ENCODE data around the gene AKT1.
"Not testable (repeated sequence)": the region's sequence is repeated elsewhere in the genome, so short reads cannot be mapped to it uniquely, and the experiment has no call there.

The AKT1 gene

DNA sequence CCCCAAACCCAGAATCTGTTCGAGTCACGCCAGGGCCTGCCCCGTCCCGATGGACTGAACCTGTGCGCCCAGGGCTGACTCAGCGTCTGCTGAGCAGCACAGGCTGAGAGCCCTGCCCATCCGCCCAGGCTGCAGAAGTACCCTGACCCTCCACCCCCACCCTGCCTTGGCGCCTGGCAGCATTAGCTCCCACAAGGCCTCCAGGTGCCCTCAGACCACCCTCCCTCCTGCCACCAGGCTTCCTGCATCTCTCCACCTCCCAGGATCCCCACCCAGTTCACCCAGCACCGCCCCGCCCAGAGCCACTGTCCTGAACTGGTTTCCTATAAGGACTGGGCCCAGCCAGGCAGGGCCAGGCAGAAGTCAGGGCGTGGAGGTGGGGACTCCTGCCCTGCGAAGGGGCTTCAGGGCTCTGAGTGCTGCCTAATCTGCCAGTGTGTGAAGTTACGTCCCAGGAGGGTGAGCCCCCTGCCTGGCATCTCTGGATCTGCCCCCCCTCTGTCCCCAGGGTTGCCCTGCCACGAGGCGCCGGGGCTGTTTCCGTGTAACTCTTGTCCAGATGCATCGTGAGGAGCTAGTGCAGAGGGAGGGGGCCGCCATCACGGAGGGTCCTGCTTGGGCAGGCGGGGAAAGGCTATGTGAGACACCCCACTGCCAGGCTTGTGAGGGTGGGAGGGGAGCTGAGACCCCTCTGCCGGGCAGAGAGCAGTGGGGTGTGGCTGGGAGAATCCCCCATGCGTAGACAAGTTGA is 62.4 kb downstream of the AKT1 start:
- no peak overlapping the region for H3K4me3 ChIP-seq (ENCODE audit: low read depth, low read length)
- TF ChIP-seq, protein P1, sequence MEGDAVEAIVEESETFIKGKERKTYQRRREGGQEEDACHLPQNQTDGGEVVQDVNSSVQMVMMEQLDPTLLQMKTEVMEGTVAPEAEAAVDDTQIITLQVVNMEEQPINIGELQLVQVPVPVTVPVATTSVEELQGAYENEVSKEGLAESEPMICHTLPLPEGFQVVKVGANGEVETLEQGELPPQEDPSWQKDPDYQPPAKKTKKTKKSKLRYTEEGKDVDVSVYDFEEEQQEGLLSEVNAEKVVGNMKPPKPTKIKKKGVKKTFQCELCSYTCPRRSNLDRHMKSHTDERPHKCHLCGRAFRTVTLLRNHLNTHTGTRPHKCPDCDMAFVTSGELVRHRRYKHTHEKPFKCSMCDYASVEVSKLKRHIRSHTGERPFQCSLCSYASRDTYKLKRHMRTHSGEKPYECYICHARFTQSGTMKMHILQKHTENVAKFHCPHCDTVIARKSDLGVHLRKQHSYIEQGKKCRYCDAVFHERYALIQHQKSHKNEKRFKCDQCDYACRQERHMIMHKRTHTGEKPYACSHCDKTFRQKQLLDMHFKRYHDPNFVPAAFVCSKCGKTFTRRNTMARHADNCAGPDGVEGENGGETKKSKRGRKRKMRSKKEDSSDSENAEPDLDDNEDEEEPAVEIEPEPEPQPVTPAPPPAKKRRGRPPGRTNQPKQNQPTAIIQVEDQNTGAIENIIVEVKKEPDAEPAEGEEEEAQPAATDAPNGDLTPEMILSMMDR (IDR thresholded peaks at IDR 0.05; ENCODE audit: insufficient read depth, low read length, missing control alignments), result no peak
- POLR2A ChIA-PET, result no interaction called here
- no peak for DNase-seq (ENCODE audit: low read depth, low spot score)
- CTCF ChIA-PET, result interaction anchor here (0.6 to 1.8 kb wide), 5 partner anchors 8 to 35 kb away, joined by 3 to 6 read pairs (median 4); partner anchors contain the start of gene SIVA1

DNA sequence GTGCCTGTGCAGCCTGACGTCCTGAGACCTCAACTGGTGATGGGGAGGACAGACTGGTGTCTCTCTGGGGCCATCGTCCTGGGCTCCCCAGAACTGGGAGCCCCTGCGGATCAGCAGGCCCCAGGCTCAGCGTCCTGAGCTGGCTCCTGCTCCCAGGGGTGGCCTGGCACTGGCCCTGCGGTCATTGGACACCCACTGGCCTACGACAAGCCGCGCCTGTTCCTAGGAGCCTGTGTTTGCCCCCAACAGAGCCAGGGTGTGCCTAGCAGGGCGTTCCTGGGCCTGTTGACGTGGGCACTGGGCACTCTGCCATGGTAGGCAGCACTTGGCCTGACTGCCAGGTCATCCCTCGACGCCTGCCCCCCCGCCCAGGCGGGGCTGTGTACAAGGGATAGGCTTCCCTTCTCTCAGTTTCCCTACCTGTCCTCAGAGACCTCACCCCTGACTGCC is 63.2 kb downstream of the AKT1 start:
- CTCF ChIA-PET, result interaction anchor here (1.6 to 1.8 kb wide), 2 partner anchors 9 to 11 kb away, joined by 4 to 6 read pairs; partner anchors contain the start of gene ADSS1
- H3K4me3 ChIP-seq (ENCODE audit: low read depth, low read length), result no peak overlapping the region
- POLR2A ChIA-PET, result no interaction called here
- DNase-seq (ENCODE audit: low read depth, low spot score), result no peak
- TF ChIP-seq, protein P1 (IDR thresholded peaks at IDR 0.05; ENCODE audit: insufficient read depth, low read length, missing control alignments), result no peak

DNA sequence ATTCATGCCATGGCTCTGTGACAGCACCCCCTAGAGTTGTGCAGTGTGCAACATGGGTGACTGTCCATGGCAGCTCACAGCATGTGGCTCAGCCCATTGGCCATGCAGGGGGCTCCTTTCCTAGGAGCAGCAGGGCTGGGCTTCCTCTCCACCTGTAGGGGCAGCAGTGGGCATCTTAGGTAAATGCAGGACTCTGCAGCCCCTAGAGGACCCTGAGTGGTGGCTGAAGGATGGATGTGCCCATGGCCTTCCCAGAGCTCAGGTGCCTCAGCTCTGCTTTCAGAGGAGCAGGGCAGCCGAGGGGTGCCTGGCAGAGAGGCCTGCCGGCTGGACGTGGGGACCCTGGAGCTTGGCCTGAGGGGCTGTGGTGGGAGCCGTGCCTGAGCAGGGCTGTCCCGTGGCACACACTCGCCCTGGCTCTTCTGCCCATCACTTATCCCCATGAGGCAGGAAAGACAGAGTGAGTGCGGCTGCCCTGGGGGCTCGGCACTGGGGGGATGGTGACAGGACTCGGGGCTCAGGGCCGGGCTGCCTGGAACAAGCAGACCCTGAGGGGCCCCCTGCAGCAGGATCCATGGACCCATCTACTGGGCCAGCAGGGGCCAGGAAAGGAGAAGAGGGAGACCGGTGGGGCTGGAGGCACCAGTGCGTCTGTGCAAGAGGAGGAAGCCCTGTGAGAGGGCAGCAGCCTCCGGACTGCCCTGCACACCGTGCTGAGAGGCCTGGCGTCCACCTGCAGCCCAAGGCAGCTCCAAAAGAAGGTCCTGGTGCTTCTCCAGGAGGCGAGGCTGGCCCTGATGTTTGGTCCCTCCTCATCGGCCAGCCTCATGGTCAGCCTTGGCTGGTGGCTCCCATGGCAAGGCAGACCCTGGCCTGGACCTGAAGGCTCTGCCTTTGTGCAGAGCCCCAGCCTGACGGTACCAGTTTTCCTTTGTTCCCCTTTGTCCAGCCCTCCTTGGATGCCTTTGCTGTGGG is 63.9 kb downstream of the AKT1 start:
- no peak overlapping the region for H3K4me3 ChIP-seq (ENCODE audit: low read depth, low read length)
- CTCF ChIA-PET, result interaction anchor here (1.6 to 1.8 kb wide), 2 partner anchors 8 to 10 kb away, joined by 4 to 6 read pairs; partner anchors contain the start of gene ADSS1
- POLR2A ChIA-PET, result no interaction called here
- no peak for DNase-seq (ENCODE audit: low read depth, low spot score)
- TF ChIP-seq, protein P1 (IDR thresholded peaks at IDR 0.05; ENCODE audit: insufficient read depth, low read length, missing control alignments), result peak; percentile 27

DNA sequence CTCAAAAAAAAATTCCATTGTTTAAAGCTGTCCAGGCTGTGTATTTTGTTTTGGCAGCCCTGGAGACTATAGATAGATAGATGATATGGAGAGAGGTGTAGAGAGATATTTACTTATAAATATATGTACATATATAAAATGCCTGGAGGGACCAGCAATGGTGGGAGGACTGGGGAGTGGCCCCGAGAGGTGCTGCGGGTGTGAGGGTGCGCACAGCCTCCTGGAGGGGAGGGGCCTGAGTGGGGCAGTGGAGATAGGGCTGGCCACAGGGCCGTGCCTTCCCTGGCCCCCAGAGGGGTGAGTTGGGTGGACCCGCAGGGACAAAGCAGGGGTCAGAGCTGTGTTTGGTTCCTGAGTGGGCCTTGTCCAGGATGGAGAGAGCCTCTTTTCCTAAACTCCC is 65.1 kb downstream of the AKT1 start:
- CTCF ChIA-PET, result interaction anchor here (0.5 kb wide), 1 partner anchor 61 kb away, joined by 3 read pairs; no protein-coding TSS in a partner anchor
- no peak overlapping the region for H3K4me3 ChIP-seq (ENCODE audit: low read depth, low read length)
- DNase-seq (ENCODE audit: low read depth, low spot score), result no peak
- POLR2A ChIA-PET, result no interaction called here
- TF ChIP-seq, protein P1 (IDR thresholded peaks at IDR 0.05; ENCODE audit: insufficient read depth, low read length, missing control alignments), result no peak

DNA sequence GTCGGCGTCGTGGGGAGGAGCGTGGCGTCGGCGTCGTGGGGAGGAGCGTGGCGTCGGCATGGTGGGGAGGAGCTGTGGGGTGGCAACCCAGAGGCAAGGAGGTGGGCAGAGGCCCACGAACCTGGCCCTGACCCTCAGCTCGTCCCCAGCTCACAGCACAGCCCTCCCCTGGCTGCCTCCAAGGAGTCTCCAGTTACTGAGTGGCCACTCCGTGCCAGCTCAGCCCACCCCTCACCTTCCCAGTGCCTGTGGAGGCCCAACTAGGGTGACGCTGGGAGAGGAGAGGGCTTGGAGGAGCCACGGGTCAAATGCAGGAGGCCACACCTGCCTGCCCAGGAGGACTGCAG is 65.7 kb downstream of the AKT1 start:
- ChIA-PET CTCF (no interaction called here), POLR2A (no interaction called here)
- TF ChIP-seq, protein P1 (IDR thresholded peaks at IDR 0.05; ENCODE audit: insufficient read depth, low read length, missing control alignments), result no peak
- DNase-seq (ENCODE audit: low read depth, low spot score), result no peak
- H3K4me3 ChIP-seq (ENCODE audit: low read depth, low read length), result no peak overlapping the region

DNA sequence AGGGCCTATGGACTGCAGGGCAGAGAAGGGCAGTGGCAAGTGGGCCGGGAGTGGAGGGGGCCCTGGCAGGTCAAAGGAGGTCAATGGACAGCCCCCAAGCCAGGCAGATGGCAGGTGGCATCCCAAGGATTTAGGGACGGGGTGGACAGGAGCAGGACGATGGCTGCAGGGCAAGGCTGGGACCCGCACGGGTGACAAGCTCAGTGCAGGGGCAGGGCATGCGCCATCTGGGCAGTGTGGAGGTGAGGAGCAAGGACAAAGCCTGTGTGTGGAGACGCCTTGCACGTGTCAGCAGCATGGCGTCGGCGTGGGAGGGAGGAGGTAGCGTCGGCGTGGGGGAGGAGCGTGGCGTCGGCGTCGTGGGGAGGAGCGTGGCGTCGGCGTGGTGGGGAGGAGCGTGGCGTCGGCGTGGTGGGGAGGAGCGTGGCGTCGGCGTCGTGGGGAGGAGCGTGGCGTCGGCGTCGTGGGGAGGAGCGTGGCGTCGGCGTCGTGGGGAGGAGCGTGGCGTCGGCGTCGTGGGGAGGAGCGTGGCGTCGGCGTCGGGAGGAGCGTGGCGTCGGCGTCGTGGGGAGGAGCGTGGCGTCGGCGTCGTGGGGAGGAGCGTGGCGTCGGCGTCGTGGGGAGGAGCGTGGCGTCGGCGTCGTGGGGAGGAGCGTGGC is 66.2 kb downstream of the AKT1 start:
- CTCF ChIA-PET; POLR2A ChIA-PET; DNase-seq (ENCODE audit: low read depth, low spot score); H3K4me3 ChIP-seq (ENCODE audit: low read depth, low read length): not testable (repeated sequence)

Measured in AG04449 (cell line).